GM10266 (cell line): ENCODE results near the gene NMUR2.

Experiments
- DNase-seq: peaks from one replicate; pipeline ENCODE4 v3.0.0; 2012; ENCODE audit errors: extremely low spot score
- CTCF ChIP-seq: IDR thresholded peaks from 2 replicates; pipeline ENCODE4 v1.5.1; 2012; ENCODE audit warnings: mild to moderate bottlenecking, low read depth; ENCODE audit not compliant: control insufficient read depth, insufficient read depth; ENCODE audit errors: missing control alignments

NMUR2 gene

GRCh38 chr5:152405145-152405544, at the start of gene NMUR2:
TSS of gene NMUR2 (minus strand) at chr5:152405279. CDS start at chr5:152405113, 166 bp downstream.
- DNase-seq, result no peak

GRCh38 chr5:152443935-152444334, 38.9 kb upstream of the NMUR2 start:
- DNase-seq, result no peak
- no peak for TF ChIP-seq CTCF

More at GRCh38 chr5:152405145-152405544, at the start of gene NMUR2:
- no peak for TF ChIP-seq CTCF

GRCh38 chr5:152439791-152440190, 34.7 kb upstream of the NMUR2 start:
- TF ChIP-seq CTCF, result no peak
- no peak for DNase-seq

GRCh38 chr5:152437866-152438265, 32.8 kb upstream of the NMUR2 start:
- TF ChIP-seq CTCF, result no peak
- no peak for DNase-seq

- no peak for TF ChIP-seq CTCF
- DNase-seq, result no peak
These were observed 22.6 kb upstream of the NMUR2 start for GRCh38 chr5:152427721-152428120.

- no peak for DNase-seq
- no peak for TF ChIP-seq CTCF
These were observed 20.0 kb upstream of the NMUR2 start for GRCh38 chr5:152425083-152425482.

- DNase-seq, result no peak
- no peak for TF ChIP-seq CTCF
These were observed 19.4 kb upstream of the NMUR2 start for GRCh38 chr5:152424501-152424900.

GRCh38 chr5:152422081-152422480, 17.0 kb upstream of the NMUR2 start:
- DNase-seq, result no peak
- TF ChIP-seq CTCF, result no peak
